Measurements from ENCODE around the gene SELENOM. TPM values are rescaled to one million over a fixed set of nuclear protein-coding genes. Genes with fewer than 3 reads are reported as not detected.

Gene SELENOM
- total RNA-seq, 4 donors from 2014 or later = 37.4 to 72.1 (median 56.0) TPM

DNA sequence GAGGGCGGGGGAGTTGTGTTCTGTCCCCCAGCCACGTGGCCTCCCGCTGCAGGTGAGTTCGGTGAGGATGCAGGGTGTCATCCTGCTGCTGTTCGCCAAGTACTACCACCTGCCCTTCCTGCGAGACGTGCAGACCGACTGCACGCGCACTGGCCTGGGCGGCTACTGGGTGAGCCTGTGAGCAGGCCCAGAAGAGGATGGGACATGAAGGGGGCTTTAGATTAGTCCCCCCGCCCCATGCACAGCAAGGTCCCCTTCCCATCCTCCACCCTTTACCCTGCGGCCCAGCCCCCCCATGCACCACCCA lies 19.5 kb upstream of the SELENOM start:
- Histone ChIP-seq H3K9me3 (no peaks in the 10 kb centered on the region), H3K27ac (no peak overlapping the region), H3K4me3 (no peak overlapping the region), H3K27me3 (no peaks in the 10 kb centered on the region), H3K36me3 (no peaks in the 10 kb centered on the region), H3K4me1 (peaks cover 22% of the 10 kb centered on the region)
- no peak for TF ChIP-seq POLR2AphosphoS5 (IDR thresholded peaks at IDR 0.05)
- no peak for DNase-seq (ENCODE audit: low spot score in 2 of 2)
- WGBS = 69% methylated on average over 4 of the region's 13 CpGs

DNA sequence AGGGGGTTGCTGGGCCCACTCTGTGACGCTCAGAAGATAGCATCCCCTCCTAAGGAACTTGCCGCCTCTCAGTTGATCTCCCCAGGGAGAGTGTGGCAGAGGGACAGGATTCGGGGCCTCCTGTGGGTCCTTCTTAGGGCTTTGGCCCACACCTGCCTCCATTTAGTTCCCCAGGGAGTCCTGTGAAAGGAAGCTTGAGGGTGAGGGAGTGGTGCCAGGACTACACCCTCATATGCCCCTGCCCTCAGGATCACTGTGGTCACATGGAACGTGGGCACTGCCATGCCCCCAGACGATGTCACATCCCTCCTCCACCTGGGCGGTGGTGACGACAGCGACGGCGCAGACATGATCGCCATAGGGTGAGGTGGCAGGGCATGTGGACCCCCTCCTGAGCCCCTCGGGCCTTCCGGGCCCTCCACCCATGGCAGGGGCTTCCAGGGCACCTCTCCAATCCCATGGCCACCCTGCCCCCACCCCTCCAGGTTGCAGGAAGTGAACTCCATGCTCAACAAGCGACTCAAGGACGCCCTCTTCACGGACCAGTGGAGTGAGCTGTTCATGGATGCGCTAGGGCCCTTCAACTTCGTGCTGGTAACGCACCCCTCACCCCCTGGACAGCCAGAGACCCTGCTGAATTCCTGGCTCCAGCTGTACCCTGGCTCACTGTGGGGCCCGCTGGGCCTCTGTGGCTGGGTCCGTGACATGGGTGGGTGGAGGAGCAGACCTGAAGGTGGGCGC lies 18.9 kb upstream of the SELENOM start:
- DNase-seq (ENCODE audit: low spot score in 2 of 2) = no peak
- Histone ChIP-seq H3K9me3 (no peaks in the 10 kb centered on the region), H3K4me3 (no peak overlapping the region), H3K27ac (no peak overlapping the region), H3K27me3 (no peaks in the 10 kb centered on the region), H3K36me3 (no peaks in the 10 kb centered on the region), H3K4me1 (peaks cover 20% of the 10 kb centered on the region)
- 95% methylated on average over 13 of the region's 22 CpGs for WGBS
- TF ChIP-seq, protein P1, sequence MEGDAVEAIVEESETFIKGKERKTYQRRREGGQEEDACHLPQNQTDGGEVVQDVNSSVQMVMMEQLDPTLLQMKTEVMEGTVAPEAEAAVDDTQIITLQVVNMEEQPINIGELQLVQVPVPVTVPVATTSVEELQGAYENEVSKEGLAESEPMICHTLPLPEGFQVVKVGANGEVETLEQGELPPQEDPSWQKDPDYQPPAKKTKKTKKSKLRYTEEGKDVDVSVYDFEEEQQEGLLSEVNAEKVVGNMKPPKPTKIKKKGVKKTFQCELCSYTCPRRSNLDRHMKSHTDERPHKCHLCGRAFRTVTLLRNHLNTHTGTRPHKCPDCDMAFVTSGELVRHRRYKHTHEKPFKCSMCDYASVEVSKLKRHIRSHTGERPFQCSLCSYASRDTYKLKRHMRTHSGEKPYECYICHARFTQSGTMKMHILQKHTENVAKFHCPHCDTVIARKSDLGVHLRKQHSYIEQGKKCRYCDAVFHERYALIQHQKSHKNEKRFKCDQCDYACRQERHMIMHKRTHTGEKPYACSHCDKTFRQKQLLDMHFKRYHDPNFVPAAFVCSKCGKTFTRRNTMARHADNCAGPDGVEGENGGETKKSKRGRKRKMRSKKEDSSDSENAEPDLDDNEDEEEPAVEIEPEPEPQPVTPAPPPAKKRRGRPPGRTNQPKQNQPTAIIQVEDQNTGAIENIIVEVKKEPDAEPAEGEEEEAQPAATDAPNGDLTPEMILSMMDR (IDR thresholded peaks at IDR 0.05) = no peak
- TF ChIP-seq POLR2A (IDR thresholded peaks at IDR 0.05) = no peak
- TF ChIP-seq POLR2AphosphoS5 (IDR thresholded peaks at IDR 0.05) = no peak
- TF ChIP-seq EP300 (IDR thresholded peaks at IDR 0.05) = no peak

DNA sequence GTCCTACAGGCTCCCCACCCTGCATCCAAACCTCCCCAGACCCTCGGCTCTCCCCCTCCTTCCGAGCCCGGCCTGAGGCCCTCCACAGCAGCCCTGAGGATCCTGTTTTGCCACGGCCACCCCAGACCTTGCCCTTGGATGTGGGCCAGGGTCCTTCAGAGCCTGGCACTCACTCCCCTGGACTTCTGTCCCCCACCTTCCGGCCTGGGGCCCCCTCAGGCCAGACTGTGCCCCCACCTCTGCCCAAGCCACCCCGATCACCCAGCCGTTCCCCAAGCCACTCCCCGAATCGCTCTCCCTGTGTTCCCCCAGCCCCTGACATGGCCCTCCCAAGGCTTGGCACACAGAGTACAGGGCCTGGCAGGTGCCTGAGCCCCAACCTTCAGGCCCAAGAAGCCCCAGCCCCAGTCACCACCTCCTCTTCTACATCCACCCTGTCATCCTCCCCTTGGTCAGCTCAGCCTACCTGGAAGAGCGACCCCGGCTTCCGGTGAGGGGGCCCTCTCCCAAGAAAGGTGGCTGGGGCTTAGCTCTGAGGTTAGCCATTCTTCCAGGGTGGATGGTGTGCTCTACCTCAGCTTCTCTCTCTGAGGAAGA lies 18.3 kb upstream of the SELENOM start:
- Histone ChIP-seq H3K4me1 (peaks cover 20% of the 10 kb centered on the region), H3K9me3 (no peaks in the 10 kb centered on the region), H3K27ac (no peak overlapping the region), H3K4me3 (no peak overlapping the region), H3K36me3 (no peaks in the 10 kb centered on the region), H3K27me3 (no peaks in the 10 kb centered on the region)
- TF ChIP-seq POLR2A (IDR thresholded peaks at IDR 0.05) = no peak
- TF ChIP-seq, protein P1 (IDR thresholded peaks at IDR 0.05) = no peak
- no peak for TF ChIP-seq EP300 (IDR thresholded peaks at IDR 0.05)
- no peak for TF ChIP-seq POLR2AphosphoS5 (IDR thresholded peaks at IDR 0.05)
- DNase-seq (ENCODE audit: low spot score in 2 of 2) = no peak
- 85% methylated on average over 12 of the region's 12 CpGs for WGBS

DNA sequence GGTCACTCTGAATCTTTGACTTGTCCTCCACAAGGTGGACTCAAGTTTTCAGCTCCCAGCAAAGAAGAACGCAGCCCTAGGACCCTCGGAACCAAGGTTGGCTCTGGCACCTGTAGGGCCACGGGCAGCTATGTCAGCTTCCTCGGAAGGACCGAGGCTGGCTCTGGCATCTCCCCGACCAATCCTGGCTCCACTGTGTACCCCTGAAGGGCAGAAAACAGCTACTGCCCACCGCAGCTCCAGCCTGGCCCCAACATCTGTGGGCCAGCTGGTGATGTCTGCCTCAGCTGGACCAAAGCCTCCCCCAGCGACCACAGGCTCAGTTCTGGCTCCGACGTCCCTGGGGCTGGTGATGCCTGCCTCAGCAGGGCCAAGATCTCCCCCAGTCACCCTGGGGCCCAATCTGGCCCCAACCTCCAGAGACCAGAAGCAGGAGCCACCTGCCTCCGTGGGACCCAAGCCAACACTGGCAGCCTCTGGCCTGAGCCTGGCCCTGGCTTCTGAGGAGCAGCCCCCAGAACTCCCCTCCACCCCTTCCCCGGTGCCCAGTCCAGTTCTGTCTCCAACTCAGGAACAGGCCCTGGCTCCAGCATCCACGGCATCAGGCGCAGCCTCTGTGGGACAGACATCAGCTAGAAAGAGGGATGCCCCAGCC lies 17.6 kb upstream of the SELENOM start:
- Histone ChIP-seq H3K27me3 (no peaks in the 10 kb centered on the region), H3K4me3 (no peak overlapping the region), H3K9me3 (no peaks in the 10 kb centered on the region), H3K27ac (no peak overlapping the region), H3K4me1 (peaks cover 20% of the 10 kb centered on the region), H3K36me3 (no peaks in the 10 kb centered on the region)
- TF ChIP-seq EP300 (IDR thresholded peaks at IDR 0.05) = no peak
- no peak for TF ChIP-seq POLR2A (IDR thresholded peaks at IDR 0.05)
- TF ChIP-seq, protein P1 (IDR thresholded peaks at IDR 0.05) = no peak
- TF ChIP-seq POLR2AphosphoS5 (IDR thresholded peaks at IDR 0.05) = no peak
- no peak for DNase-seq (ENCODE audit: low spot score in 2 of 2)
- 72% methylated on average over 9 of the region's 14 CpGs for WGBS

DNA sequence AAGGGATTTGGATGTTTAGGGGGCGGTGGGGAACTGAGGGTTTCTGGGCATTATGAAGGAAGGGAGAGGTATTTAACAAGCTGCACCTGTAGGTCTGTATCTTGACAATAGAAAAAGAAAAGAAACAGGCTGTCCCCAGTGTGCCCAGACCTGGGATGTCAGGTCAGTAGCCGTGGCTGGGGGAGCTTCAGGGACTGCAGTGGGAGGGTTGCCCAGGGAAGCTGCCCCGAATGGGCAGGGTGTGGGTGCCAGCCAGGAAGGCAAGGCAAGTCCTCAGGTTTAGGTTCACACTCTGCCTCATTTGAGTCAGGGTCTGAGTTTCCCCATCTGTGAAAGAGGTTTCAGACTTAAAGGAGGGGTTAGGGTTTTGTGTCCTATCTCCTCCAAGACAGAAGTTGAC lies 16.9 kb upstream of the SELENOM start:
- no peak for DNase-seq (ENCODE audit: low spot score in 2 of 2)
- H3K4me3 ChIP-seq = no peak overlapping the region
- H3K4me1 ChIP-seq = peaks cover 20% of the 10 kb centered on the region

More for the DNA sequence above, 16.9 kb upstream of the SELENOM start:
- H3K27ac ChIP-seq = no peak overlapping the region
- no peaks in the 10 kb centered on the region for H3K27me3 ChIP-seq
- no peaks in the 10 kb centered on the region for H3K36me3 ChIP-seq
- TF ChIP-seq, protein P1 (IDR thresholded peaks at IDR 0.05) = no peak
- TF ChIP-seq POLR2AphosphoS5 (IDR thresholded peaks at IDR 0.05) (no peak), POLR2A (IDR thresholded peaks at IDR 0.05) (no peak), EP300 (IDR thresholded peaks at IDR 0.05) (no peak)
- no peaks in the 10 kb centered on the region for H3K9me3 ChIP-seq
- WGBS = 65% methylated on average over 3 of the region's 3 CpGs
